HepG2 (cell line): ENCODE results near the gene CLDN9. TPM values are rescaled to one million over a fixed set of nuclear protein-coding genes. Genes with fewer than 3 reads are reported as not detected.

Experiments
- AHR ChIP-seq: IDR thresholded peaks from 2 replicates; pipeline ENCODE4 v1.6.1; 2018; ENCODE audit warnings: missing genetic modification reagents, missing compliant biosample characterization
- ARNTL ChIP-seq: sonication (generic); formaldehyde crosslinking; IDR thresholded peaks from 2 replicates; pipeline ENCODE4 v1.4.0; 2020; ENCODE audit warnings: mild to moderate bottlenecking, missing genetic modification reagents
- CAMTA2 ChIP-seq: sonication (generic); formaldehyde crosslinking; IDR thresholded peaks from 2 replicates; pipeline ENCODE4 v1.4.0; 2020; ENCODE audit warnings: mild to moderate bottlenecking, missing genetic modification reagents, borderline replicate concordance
- HMG20A ChIP-seq: IDR thresholded peaks from 2 replicates; pipeline ENCODE4 v1.6.1; 2016; ENCODE audit warnings: borderline replicate concordance
- KLF15 ChIP-seq: sonication (generic); formaldehyde crosslinking; IDR thresholded peaks from 2 replicates; pipeline ENCODE4 v1.8.1; 2023; ENCODE audit warnings: borderline replicate concordance, mild to moderate bottlenecking, inconsistent platforms, missing genetic modification reagents, mixed read lengths
- MAZ ChIP-seq, 2 experiments: sonication (generic) in 1 of 2; formaldehyde crosslinking in 1 of 2; IDR thresholded peaks; 2 replicates each; pipeline versions ENCODE4 v1.5.0 to v1.6.1; 2012 to 2020; ENCODE audit warnings: low read depth in 2 of 2, mild to moderate bottlenecking in 2 of 2, borderline replicate concordance in 1 of 2, improper control_type of control experiment in 1 of 2, low read length in 1 of 2, missing genetic modification reagents in 1 of 2, moderate library complexity in 1 of 2
- PITX1 ChIP-seq: sonication (generic); formaldehyde crosslinking; IDR thresholded peaks from 2 replicates; pipeline ENCODE4 v1.5.1; 2020; ENCODE audit warnings: mild to moderate bottlenecking, missing genetic modification reagents
- RBM39 ChIP-seq: fragments of 200-400 bp; formaldehyde crosslinking; IDR thresholded peaks from one replicate; pipeline ENCODE4 v1.6.1; 2018; ENCODE audit warnings: antibody characterized with exemption, mild to moderate bottlenecking, low read depth, low read length; ENCODE audit not compliant: poor library complexity, severe bottlenecking
- SIN3A ChIP-seq: IDR thresholded peaks from 2 replicates; pipeline ENCODE4 v1.6.1; 2011; ENCODE audit warnings: low read depth, mild to moderate bottlenecking, control low read depth, low read length, borderline replicate concordance
- ZBTB38 ChIP-seq: sonication (generic); formaldehyde crosslinking; IDR thresholded peaks from 2 replicates; pipeline ENCODE4 v1.5.1; 2020; ENCODE audit warnings: mild to moderate bottlenecking, missing genetic modification reagents
- ZMYM3 ChIP-seq: sonication (generic); formaldehyde crosslinking; IDR thresholded peaks from 2 replicates; pipeline ENCODE4 v1.5.1; 2020; ENCODE audit warnings: mild to moderate bottlenecking, missing genetic modification reagents
- ZNF333 ChIP-seq: sonication (generic); formaldehyde crosslinking; IDR thresholded peaks from 2 replicates; pipeline ENCODE4 v1.4.0; 2020; ENCODE audit warnings: mild to moderate bottlenecking, missing genetic modification reagents, borderline replicate concordance
- ZNF367 ChIP-seq: sonication (generic); formaldehyde crosslinking; IDR thresholded peaks from 2 replicates; pipeline ENCODE4 v1.4.0; 2020; ENCODE audit warnings: missing genetic modification reagents, borderline replicate concordance
- ZNF747 ChIP-seq: sonication (generic); formaldehyde crosslinking; IDR thresholded peaks from 2 replicates; pipeline ENCODE4 v1.8.1; 2023; ENCODE audit warnings: missing genetic modification reagents, mild to moderate bottlenecking, borderline replicate concordance
- polyA plus RNA-seq, 8 experiments: library from polyadenylated mRNA; depleted of rRNA in 3 of 8; stranded (reverse) in 7 of 8; unstranded in 1 of 8; fragments of >200 nt; fragmentation: Illumina TruSeq in 4 of 8; extraction: Trizol in 4 of 8; gene quantifications; 2 replicates each; pipeline versions ENCODE4 v1.2.1 to v1.2.3, GENCODE V29; 2011 to 2016; ENCODE audit warnings: low read depth in 4 of 8, missing spikeins in 1 of 8, mixed read lengths in 1 of 8; ENCODE audit not compliant: insufficient read depth in 1 of 8
- total RNA-seq, 5 experiments: library from RNA; depleted of rRNA; stranded (reverse); fragments of >200 nt; fragmentation: Illumina TruSeq; extraction: Trizol; gene quantifications; 2 replicates each; pipeline ENCODE4 v1.2.3, GENCODE V29; 2016; ENCODE audit warnings: low read depth in 1 of 5
- TF ChIP-seq, protein P1 (sequence below): IDR thresholded peaks from 2 replicates; pipeline ENCODE4 v1.6.1; 2018; ENCODE audit warnings: missing genetic modification reagents
- TF ChIP-seq, protein P2 (sequence below): sonication (generic); formaldehyde crosslinking; IDR thresholded peaks from 2 replicates; pipeline ENCODE4 v1.8.0; 2022; ENCODE audit warnings: missing genetic modification reagents, mild to moderate bottlenecking, inconsistent platforms, borderline replicate concordance
- TF ChIP-seq, protein P3 (sequence below): sonication (generic); formaldehyde crosslinking; IDR thresholded peaks from 2 replicates; pipeline ENCODE4 v1.4.0; 2020; ENCODE audit warnings: missing genetic modification reagents; ENCODE audit errors: not compliant biosample characterization
- TF ChIP-seq, protein P4 (sequence below): IDR thresholded peaks from 2 replicates; pipeline ENCODE4 v1.6.1; 2016; ENCODE audit warnings: mild to moderate bottlenecking
- TF ChIP-seq, protein P5 (sequence below): IDR thresholded peaks from 2 replicates; pipeline ENCODE4 v1.6.1; 2016; ENCODE audit warnings: low read depth
- TF ChIP-seq, protein P6 (sequence below): sonication (generic); formaldehyde crosslinking; IDR thresholded peaks from 2 replicates; pipeline ENCODE4 v1.5.0; 2020; ENCODE audit warnings: missing genetic modification reagents

Gene CLDN9
- total and polyA plus RNA-seq, 2 of the 13 experiments (the other 11 are each of a cell fraction or from before 2014, with no cell fraction given), result 0.15 to 0.26 TPM

DNA sequence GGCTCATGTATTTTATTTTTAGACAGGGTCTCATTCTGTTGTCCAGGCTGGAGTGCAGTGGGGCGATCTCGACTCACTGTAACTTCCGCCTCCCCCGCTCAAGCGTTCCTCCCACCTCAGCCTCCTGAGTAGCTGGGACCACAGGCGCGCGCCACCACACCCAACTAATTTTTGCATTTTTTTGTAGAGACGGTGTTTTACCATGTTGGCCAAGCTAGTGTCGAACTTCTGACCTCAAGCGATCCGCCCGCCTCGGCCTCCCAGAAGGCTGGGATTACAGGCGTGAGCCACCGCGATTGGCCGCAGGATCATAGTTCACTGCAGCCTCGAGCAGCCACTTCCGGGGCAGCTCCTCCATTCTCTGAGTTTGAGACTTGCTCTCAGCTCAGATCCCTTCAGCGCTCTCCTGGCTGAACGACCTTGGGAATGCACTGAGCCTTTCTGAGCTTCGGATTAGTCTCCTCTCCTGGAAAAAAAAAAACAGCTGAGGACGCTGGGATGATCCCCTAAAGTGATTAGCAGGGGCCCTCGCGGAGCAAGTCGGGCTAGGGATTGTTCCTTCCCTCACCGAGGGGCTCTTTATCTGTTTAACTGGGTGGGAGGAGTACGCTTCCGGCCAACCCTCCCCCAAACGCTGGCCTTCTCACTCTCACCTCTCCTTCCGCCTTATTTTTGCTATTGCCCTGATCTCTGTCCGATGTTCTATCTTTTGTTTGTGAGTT is 31.4 kb upstream of the CLDN9 start (continued):
- 0 out of 2 replicates have a peak, but pooled peaks have one; percentile 21 for TF ChIP-seq SIN3A
- no peak for TF ChIP-seq HMG20A (CRISPR knock-in tag)
- TF ChIP-seq, protein P1, sequence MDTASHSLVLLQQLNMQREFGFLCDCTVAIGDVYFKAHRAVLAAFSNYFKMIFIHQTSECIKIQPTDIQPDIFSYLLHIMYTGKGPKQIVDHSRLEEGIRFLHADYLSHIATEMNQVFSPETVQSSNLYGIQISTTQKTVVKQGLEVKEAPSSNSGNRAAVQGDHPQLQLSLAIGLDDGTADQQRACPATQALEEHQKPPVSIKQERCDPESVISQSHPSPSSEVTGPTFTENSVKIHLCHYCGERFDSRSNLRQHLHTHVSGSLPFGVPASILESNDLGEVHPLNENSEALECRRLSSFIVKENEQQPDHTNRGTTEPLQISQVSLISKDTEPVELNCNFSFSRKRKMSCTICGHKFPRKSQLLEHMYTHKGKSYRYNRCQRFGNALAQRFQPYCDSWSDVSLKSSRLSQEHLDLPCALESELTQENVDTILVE, result peak; percentile 56
- no peak for TF ChIP-seq ZNF333
- no peak for TF ChIP-seq ZNF367 (CRISPR knock-in tag)
- no peak for TF ChIP-seq MAZ (IDR thresholded peaks at IDR 0.05; ENCODE audit: borderline replicate concordance, low read depth, low read length)
- no peak for TF ChIP-seq MAZ (CRISPR knock-in tag; IDR thresholded peaks at IDR 0.05; ENCODE audit: low read depth)
- TF ChIP-seq ZMYM3, result peak; percentile 92
- TF ChIP-seq ZNF747 (CRISPR knock-in tag), result no peak
- TF ChIP-seq ARNTL (CRISPR knock-in tag), result no peak
- TF ChIP-seq RBM39, result no peak
- TF ChIP-seq, protein P2, sequence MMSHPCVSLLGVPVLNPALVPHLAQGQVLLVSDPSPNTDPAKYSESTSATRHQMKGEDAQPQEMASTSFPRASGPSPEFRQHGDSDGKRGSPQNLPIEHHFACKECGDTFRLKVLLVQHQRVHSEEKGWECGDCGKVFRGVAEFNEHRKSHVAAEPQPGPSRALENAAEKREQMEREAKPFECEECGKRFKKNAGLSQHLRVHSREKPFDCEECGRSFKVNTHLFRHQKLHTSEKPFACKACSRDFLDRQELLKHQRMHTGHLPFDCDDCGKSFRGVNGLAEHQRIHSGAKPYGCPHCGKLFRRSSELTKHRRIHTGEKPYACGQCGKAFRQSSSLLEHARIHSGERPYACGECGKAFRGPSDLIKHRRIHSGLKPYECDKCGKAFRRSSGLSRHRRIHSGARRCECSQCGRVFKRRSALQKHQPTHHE (CRISPR knock-in tag), result no peak
- peak; percentile 65 for TF ChIP-seq PITX1 (CRISPR knock-in tag)
- TF ChIP-seq, protein P3, sequence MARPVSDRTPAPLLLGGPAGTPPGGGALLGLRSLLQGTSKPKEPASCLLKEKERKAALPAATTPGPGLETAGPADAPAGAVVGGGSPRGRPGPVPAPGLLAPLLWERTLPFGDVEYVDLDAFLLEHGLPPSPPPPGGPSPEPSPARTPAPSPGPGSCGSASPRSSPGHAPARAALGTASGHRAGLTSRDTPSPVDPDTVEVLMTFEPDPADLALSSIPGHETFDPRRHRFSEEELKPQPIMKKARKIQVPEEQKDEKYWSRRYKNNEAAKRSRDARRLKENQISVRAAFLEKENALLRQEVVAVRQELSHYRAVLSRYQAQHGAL (CRISPR knock-in tag), result no peak
- no peak for TF ChIP-seq AHR (CRISPR knock-in tag)
- no peak for TF ChIP-seq CAMTA2 (CRISPR knock-in tag)
- TF ChIP-seq, protein P4, sequence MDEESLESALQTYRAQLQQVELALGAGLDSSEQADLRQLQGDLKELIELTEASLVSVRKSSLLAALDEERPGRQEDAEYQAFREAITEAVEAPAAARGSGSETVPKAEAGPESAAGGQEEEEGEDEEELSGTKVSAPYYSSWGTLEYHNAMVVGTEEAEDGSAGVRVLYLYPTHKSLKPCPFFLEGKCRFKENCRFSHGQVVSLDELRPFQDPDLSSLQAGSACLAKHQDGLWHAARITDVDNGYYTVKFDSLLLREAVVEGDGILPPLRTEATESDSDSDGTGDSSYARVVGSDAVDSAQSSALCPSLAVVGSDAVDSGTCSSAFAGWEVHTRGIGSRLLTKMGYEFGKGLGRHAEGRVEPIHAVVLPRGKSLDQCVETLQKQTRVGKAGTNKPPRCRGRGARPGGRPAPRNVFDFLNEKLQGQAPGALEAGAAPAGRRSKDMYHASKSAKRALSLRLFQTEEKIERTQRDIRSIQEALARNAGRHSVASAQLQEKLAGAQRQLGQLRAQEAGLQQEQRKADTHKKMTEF (CRISPR knock-in tag), result peak; percentile 57; the same call in 1 of the 2 replicates
- TF ChIP-seq, protein P5, sequence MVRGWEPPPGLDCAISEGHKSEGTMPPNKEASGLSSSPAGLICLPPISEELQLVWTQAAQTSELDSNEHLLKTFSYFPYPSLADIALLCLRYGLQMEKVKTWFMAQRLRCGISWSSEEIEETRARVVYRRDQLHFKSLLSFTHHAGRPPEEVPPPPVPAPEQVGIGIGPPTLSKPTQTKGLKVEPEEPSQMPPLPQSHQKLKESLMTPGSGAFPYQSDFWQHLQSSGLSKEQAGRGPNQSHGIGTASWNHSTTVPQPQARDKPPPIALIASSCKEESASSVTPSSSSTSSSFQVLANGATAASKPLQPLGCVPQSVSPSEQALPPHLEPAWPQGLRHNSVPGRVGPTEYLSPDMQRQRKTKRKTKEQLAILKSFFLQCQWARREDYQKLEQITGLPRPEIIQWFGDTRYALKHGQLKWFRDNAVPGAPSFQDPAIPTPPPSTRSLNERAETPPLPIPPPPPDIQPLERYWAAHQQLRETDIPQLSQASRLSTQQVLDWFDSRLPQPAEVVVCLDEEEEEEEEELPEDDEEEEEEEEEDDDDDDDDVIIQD (CRISPR knock-in tag), result no peak
- no peak for TF ChIP-seq ZBTB38 (CRISPR knock-in tag)
- TF ChIP-seq KLF15 (CRISPR knock-in tag), result peak; percentile 29; the same call in 1 of the 2 replicates
- TF ChIP-seq, protein P6, sequence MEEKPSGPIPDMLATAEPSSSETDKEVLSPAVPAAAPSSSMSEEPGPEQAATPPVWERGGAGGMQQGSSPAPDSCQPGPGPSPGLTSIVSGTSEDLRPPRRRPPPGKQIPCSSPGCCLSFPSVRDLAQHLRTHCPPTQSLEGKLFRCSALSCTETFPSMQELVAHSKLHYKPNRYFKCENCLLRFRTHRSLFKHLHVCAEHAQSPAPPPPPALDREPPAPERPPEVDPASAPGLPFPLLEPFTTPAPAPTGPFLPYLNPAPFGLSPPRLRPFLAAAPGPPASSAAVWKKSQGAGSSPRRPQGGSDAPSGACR (CRISPR knock-in tag), result no peak
